Gastroesophageal sphincter (tissue), 3 donors: Measurements from ENCODE around the gene TFEB.

Experiments used
- CTCF ChIP-seq, 4 experiments: fragments of 200-600 bp in 2 of 4; fragments of 450-650 bp in 2 of 4; sonication (generic) in 1 of 4; IDR thresholded peaks; one replicate each; pipeline ENCODE4 v1.5.1; 2017 to 2019; ENCODE audit warnings: antibody characterized with exemption in 4 of 4, mild to moderate bottlenecking in 2 of 4, moderate library complexity in 2 of 4
- POLR2AphosphoS5 ChIP-seq: sonication (generic); formaldehyde crosslinking; IDR thresholded peaks from one replicate; pipeline ENCODE4 v1.6.1; 2017; ENCODE audit warnings: antibody characterized with exemption

DNA sequence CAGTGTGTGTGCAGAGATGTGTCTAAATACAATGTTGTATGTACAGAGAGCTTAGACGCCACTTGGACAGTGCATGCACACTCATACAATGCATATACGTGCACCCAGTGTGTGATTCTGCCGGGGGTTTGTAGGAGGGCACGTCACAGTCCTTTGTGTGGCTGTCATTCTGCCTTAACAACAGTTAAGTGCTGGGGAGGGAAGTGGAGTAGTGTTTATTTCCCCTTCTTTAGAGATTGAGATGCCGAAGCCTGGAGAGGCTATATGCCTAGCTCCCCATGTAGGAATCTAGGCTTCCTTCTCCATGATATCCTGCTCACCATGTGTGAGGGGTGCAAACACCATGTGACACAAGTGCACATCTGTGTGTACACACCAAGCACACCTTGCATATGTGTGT, 59.0 kb downstream of the TFEB start:
- TF ChIP-seq POLR2AphosphoS5, result no peak
- no peak for TF ChIP-seq CTCF (IDR thresholded peaks at IDR 0.05)
